Mononuclear cell (primary cell): ENCODE measurements around the gene LGALS3BP. TPM values are rescaled to one million over a fixed set of nuclear protein-coding genes. Genes with fewer than 3 reads are reported as not detected.

Source experiments
- H3K27me3 ChIP-seq: 2 replicates; pipeline ENCODE4 v1.6.0; 2011; ENCODE audit warnings: low read length, control low read depth; ENCODE audit not compliant: insufficient read depth
- H3K4me1 ChIP-seq: 2 replicates; pipeline ENCODE4 v1.5.1; 2011; ENCODE audit warnings: mild to moderate bottlenecking, low read length, control low read depth; ENCODE audit not compliant: insufficient read depth
- H3K4me3 ChIP-seq: 2 replicates; pipeline ENCODE4 v1.5.1; 2011; ENCODE audit warnings: mild to moderate bottlenecking, low read length, moderate library complexity
- H3K9me3 ChIP-seq: 2 replicates; pipeline ENCODE4 v1.5.1; 2011; ENCODE audit warnings: low read depth, mild to moderate bottlenecking, control low read depth, low read length
- total RNA-seq: library from RNA; depleted of rRNA; stranded (reverse); fragments of >200 nt; gene quantifications from one replicate; pipeline ENCODE4 v1.2.3, GENCODE V29; 2012

Gene LGALS3BP
- total RNA-seq, 1 donor = 20.5 TPM

DNA sequence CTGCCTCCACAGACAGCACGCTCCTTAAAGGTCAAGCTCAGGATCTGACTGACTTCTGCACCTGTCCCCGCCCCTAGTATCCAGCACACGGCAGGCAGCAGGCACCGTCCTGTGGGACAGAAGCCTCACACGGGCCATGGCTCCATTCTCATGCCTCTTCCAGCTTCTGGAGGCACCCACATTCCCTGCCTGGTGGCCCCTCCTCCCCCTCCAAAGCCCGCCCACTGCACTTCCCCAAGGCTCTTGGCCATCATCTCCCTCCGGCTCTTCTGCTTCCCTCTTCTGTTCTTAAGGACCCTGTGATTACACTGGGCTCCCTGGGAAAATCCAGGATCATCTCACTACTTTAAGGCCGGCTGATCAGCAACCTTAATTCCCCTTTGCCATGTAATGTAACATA, 26.3 kb upstream of the LGALS3BP start:
- peaks cover 47% of the 10 kb centered on the region for H3K4me1 ChIP-seq
- no peaks in the 10 kb centered on the region for H3K27me3 ChIP-seq
- no peak overlapping the region for H3K4me3 ChIP-seq
- H3K9me3 ChIP-seq = no peaks in the 10 kb centered on the region

DNA sequence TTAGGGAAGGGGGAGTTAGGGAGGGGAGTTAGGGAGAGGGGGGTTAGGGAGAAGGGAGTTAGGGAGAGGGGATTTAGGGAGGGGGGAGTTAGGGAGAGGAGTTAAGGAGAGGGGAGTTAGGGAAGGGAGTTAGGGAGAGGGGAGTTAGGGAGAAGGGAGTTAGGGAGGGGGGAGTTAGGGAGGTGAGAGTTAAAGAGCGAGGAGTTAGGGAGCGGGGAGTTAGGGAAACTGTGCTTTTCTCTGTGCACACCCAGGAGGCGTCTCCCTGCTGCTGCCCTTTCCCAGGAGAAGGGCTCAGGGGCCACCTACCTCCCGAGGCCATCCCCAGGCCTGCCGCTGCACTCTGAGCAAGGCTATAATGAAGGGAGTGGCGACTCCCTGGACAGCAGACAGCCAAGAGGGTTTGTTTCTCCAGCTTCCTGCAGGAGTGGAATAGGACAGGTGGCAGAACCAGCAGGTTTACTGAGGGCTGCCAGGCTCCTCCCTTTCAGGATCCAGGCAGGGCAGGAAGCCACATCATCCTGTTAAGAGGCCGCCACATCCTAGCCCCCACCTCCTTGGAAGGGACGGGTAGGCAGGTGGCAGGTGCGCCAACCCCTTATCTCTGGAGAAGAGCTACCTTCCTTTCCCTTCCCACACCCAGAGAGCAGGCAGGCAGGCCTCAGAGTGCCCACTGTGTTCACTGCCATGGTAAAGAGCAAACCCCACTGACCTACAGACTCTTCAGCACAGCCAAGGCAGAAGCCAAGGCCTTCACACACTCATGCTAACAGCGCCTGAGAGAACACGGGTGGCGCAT, 25.5 kb upstream of the LGALS3BP start:
- H3K27me3 ChIP-seq = no peaks in the 10 kb centered on the region
- H3K9me3 ChIP-seq = no peaks in the 10 kb centered on the region
- peaks cover 45% of the 10 kb centered on the region for H3K4me1 ChIP-seq
- H3K4me3 ChIP-seq = no peak overlapping the region

DNA sequence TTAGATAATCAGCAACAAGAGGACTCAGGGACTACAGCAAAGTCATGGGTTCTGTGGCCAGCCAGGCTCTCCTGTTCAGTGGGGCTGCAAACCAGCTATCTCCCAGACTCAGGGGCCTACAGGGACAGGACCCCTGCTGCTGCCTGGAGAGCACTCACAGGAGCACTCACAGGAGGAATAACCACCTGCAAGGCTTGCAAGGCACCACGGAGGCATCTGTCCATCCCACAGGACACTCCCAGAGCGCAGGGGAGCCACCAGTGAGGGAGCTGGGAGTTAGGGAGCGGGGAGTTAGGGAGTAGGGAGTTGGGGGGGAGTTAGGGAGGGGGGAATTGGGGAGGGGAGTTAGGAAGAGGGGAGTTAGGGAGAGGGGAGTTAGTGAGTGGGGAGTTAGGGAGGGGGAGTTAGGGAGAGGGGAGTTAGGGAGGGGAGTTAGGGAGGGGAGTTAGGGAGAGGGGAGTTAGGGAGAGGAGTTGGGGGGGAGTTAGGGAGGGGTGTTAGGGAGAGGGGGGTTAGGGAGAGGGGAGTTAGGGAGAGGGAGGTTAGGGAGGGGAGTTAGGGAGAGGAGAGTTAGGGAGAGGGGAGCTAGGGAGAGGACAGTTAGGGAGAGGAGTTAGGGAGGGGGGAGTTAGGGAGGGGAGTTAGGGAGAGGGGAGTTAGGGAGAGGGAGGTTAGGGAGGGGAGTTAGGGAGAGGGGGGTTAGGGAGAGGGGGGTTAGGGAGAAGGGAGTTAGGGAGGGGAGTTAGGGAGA, 24.1 kb upstream of the LGALS3BP start:
- no peak overlapping the region for H3K4me3 ChIP-seq
- no peaks in the 10 kb centered on the region for H3K9me3 ChIP-seq
- H3K27me3 ChIP-seq = no peaks in the 10 kb centered on the region
- peaks cover 38% of the 10 kb centered on the region for H3K4me1 ChIP-seq

GRCh38 chr17:79002796-79003593, 23.3 kb upstream of the LGALS3BP start:
- H3K27me3 ChIP-seq = no peaks in the 10 kb centered on the region
- H3K4me1 ChIP-seq = peaks cover 30% of the 10 kb centered on the region
- no peaks in the 10 kb centered on the region for H3K9me3 ChIP-seq
- H3K4me3 ChIP-seq = no peak overlapping the region

GRCh38 chr17:79002291-79002690, 22.6 kb upstream of the LGALS3BP start:
- H3K9me3 ChIP-seq = no peaks in the 10 kb centered on the region
- H3K4me3 ChIP-seq = no peak overlapping the region
- H3K4me1 ChIP-seq = peaks cover 23% of the 10 kb centered on the region
- no peaks in the 10 kb centered on the region for H3K27me3 ChIP-seq

GRCh38 chr17:79001190-79002020, 21.7 kb upstream of the LGALS3BP start:
- no peaks in the 10 kb centered on the region for H3K27me3 ChIP-seq
- peaks cover 14% of the 10 kb centered on the region for H3K4me1 ChIP-seq
- no peak overlapping the region for H3K4me3 ChIP-seq
- H3K9me3 ChIP-seq = no peaks in the 10 kb centered on the region

DNA sequence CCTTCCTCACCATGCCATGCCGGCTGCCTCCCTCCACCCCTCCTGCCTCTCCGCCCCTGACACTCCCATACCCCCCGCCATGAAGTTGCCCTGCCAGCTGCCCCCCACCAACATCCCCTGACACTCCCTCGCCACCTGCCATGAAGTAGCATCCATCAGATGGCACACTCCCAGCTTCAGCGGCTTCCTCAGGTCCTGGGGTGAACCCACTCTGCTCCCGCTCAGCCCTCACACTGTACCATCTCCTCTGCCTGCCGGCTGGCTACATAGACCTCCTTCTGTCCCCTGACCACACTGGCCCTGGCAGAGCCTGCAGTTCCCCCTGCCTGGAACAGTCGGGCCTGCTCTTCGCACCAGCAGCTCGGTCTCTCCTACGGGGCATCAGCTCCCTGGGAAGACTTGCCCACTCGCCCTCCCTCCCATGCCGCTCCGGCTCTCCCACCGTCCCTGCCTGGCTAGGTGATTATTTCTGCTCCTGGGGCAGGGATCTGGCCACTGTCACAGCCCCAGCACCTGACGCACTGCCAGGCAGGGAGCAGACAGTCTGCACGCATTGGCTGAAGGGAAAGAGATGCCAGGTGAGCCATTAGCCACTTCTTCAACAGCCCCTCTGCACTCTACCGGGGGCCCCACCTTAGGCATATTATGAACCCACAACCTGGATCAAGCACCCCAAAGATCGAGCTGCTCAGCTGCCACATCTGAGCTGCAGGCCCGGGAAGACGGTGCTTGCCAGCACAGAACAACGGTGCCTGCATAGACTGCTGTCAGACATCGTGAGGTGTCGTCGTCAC, 20.9 kb upstream of the LGALS3BP start:
- no peak overlapping the region for H3K4me3 ChIP-seq
- no peaks in the 10 kb centered on the region for H3K9me3 ChIP-seq
- H3K27me3 ChIP-seq = no peaks in the 10 kb centered on the region
- peaks cover 6% of the 10 kb centered on the region for H3K4me1 ChIP-seq

DNA sequence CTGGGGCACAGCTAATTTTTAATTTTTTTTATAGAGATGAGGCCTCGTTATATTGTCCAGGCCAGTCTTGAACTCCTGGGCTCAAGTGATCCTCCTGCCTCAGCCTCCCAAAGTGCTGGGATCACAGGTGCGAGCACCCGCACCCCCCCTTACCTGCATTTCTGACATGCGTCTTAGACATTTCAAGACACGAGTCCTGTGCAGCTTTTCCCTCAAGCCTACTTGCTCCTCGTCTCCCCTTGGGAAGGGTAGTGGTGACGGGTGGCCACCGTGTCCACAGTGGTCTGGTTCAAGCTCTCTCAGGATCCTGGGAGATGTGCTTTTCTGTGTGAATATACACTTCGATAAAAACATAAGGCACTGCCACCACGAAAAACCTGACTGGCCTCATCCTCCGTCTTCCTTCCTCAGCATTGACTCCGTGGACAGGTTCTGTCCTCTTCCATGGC, 20.2 kb upstream of the LGALS3BP start:
- Histone ChIP-seq H3K27me3 (no peaks in the 10 kb centered on the region), H3K4me1 (no peaks in the 10 kb centered on the region), H3K4me3 (no peak overlapping the region), H3K9me3 (no peaks in the 10 kb centered on the region)

GRCh38 chr17:78999056-78999768, 19.5 kb upstream of the LGALS3BP start:
- no peaks in the 10 kb centered on the region for H3K9me3 ChIP-seq
- no peak overlapping the region for H3K4me3 ChIP-seq
- H3K27me3 ChIP-seq = no peaks in the 10 kb centered on the region
- H3K4me1 ChIP-seq = no peaks in the 10 kb centered on the region

DNA sequence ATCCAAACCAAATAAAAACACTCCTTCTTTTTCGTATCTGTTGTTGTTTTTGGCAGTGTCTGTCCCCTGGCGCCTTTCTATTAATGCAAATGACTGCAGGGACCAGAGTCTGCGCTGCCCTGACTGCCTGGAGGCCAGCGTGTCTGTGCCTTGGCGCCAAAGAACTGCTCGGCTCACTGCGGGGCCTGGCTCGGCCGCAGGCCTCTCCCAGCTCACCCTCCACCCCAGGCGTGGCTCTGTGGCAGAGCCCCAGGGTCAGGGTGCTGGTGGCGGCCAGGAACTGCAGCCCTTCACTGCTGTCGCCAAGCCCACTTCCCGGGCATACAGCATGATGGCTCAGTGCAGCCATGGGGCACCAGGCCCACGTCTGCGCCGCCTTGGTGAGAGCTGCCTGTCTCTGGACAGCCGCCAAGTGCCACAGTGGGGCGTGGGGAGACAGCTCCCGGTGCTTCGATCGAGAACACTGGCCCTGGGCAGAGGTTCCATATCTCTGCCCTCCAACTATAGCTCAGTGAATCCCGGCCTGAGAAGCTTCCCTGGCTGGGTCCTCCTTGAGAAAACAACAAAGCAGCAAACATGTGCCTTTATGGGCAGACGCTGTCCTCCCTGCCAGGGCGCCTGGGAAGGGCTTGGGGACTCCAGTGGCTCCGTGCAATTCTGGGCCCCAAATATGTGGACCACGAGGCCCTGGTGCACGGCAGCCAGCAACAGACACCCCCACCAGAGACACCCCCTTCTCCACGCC, 18.8 kb upstream of the LGALS3BP start:
- no peaks in the 10 kb centered on the region for H3K27me3 ChIP-seq
- H3K4me3 ChIP-seq = no peak overlapping the region
- no peaks in the 10 kb centered on the region for H3K4me1 ChIP-seq
- no peaks in the 10 kb centered on the region for H3K9me3 ChIP-seq

- no peaks in the 10 kb centered on the region for H3K9me3 ChIP-seq
- H3K4me3 ChIP-seq = no peak overlapping the region
- H3K27me3 ChIP-seq = no peaks in the 10 kb centered on the region
- no peaks in the 10 kb centered on the region for H3K4me1 ChIP-seq
These were observed 18.2 kb upstream of the LGALS3BP start for GRCh38 chr17:78997881-78998280.

DNA sequence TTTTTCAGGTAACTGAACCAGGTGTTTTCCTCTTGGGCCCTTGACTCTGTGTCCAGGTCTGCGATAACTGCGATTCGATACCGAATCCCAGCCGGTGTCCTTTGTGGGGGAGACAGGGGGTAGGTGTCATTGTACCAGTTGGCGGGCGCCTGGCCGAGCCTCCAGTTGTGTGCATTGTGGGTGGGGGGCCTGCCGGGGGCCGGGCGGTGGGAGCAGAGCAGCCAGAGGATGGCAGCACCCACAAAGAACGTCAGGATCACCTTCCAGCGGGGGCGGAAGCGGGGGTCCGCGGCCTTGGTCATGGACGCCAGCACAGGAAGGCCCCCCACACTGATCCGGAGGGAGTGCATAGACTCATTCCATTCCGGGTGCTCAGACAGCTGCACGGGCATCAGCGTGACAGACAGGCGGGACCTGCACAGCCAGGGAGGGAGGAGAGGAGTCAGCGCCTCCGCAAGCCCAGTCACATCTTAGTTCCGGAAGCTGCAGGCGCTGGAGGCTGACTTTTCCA, 17.6 kb upstream of the LGALS3BP start:
- Histone ChIP-seq H3K4me3 (no peak overlapping the region), H3K4me1 (no peaks in the 10 kb centered on the region), H3K27me3 (no peaks in the 10 kb centered on the region), H3K9me3 (no peaks in the 10 kb centered on the region)

- Histone ChIP-seq H3K9me3 (no peaks in the 10 kb centered on the region), H3K27me3 (no peaks in the 10 kb centered on the region), H3K4me1 (no peaks in the 10 kb centered on the region), H3K4me3 (no peak overlapping the region)
These were observed 17.1 kb upstream of the LGALS3BP start for GRCh38 chr17:78996781-78997201.
